Testis (tissue), 3 donors: Measurements from ENCODE around the gene ZACN. TPM values are rescaled to one million over a fixed set of nuclear protein-coding genes. Genes with fewer than 3 reads are reported as not detected.

Experiments used
- DNase-seq: peaks from one replicate; pipeline ENCODE4 v3.0.0-alpha.2; 2019
- H3K27ac ChIP-seq, 2 donors: fragments of 200-600 bp; sonication (generic); one replicate each; pipeline ENCODE4 v1.5.1; 2019
- H3K27me3 ChIP-seq: fragments of 200-600 bp; sonication (generic); one replicate; pipeline ENCODE4 v1.5.1; 2019
- H3K36me3 ChIP-seq: fragments of 200-600 bp; sonication (generic); one replicate; pipeline ENCODE4 v1.5.1; 2017; ENCODE audit warnings: low read depth; ENCODE audit errors: missing control alignments
- H3K4me1 ChIP-seq: fragments of 200-600 bp; sonication (generic); one replicate; pipeline ENCODE4 v1.5.1; 2019
- H3K4me3 ChIP-seq, 2 donors: fragments of 200-600 bp; sonication (generic); one replicate each; pipeline ENCODE4 v1.5.1; 2017 to 2019
- H3K9me3 ChIP-seq: fragments of 200-600 bp; sonication (generic); one replicate; pipeline ENCODE4 v1.5.1; 2017
- POLR2A ChIP-seq: fragments of 450-650 bp; IDR thresholded peaks from one replicate; pipeline ENCODE4 v1.6.1; 2017; ENCODE audit warnings: antibody characterized with exemption, mild to moderate bottlenecking, moderate library complexity
- WGBS, 2 donors: methylation state at CpG; one replicate each; pipeline ENCODE4 v1.1.5; 2018; 5-methylcytosine and 5-hydroxymethylcytosine counted together
- intact Hi-C: fragments of 100-400 bp; cut with DNase I; formaldehyde crosslinking; loops from one replicate; pipeline ENCODE4 v1.15.1; 2023; ENCODE audit warnings: low total_unique reads
- polyA plus RNA-seq: library from polyadenylated mRNA; stranded (reverse); fragments of 350-450 nt; fragmentation: Illumina TruSeq; extraction: RNeasy Lipid Tissue Mini Kit (QIAGEN cat#74804); gene quantifications from one replicate; pipeline ENCODE4 v1.2.3, GENCODE V29; 2014; ENCODE audit warnings: low read depth, low replicate concordance; ENCODE audit not compliant: insufficient read depth
- total RNA-seq, 2 donors: library from RNA; depleted of rRNA; stranded (reverse); fragments of >200 nt; gene quantifications; one replicate each; pipeline ENCODE4 v1.2.3, GENCODE V29; 2016
- TF ChIP-seq, protein P1 (sequence below), 3 experiments: fragments of 450-650 bp in 2 of 3; fragments of 200-600 bp in 1 of 3; sonication (generic) in 1 of 3; IDR thresholded peaks; one replicate each; pipeline ENCODE4 v1.5.1; 2016 to 2019; ENCODE audit warnings: antibody characterized with exemption in 3 of 3, mild to moderate bottlenecking in 2 of 3, moderate library complexity in 1 of 3

The ZACN gene
- total and polyA plus RNA-seq, 3 donors from 2014 or later = 0.13 to 0.31 TPM; not detected in 1

DNA sequence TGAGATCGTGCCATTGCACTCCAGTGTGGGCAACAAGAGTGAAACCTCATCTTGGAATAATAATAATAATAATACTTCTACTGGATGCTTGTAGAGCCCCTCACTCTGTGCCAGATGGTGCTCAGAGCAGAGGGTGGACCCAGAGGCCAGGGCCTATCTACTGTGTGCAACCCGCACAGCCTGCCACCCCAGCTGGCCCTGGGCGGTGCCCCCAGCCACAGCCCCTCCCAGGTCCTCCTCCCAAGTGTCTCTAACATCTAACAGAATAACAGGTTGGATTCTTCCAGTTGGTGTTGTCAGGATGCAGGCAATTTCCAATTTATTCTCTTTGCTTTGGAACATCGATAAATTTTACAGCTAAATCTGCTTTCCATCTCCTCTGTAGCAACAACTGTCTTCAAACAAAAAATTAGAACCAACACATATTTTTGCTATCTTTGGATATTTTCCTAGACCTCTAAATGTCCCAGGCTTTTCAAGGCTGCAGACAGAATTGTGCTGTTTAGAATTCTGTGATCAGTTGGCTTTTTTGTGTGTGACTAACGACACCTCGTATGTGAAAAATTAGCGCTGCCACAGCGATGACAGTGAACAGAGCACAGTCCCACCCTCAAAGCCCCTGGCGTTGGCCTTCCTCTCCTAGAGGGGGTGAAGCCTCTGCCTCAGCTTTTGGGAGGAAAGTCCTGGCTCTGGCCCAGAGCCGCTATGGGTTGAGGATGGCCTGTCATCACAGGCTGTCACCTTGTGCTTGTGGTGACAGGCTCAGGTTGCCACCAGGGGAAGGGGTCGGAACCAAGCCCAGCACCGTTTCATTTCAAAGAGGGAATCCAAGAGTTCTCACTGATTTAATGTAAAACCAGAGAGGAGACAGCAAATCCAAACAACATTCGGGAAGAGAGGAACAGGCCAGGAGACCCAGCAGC lies 44.3 kb upstream of the ZACN start:
- WGBS, 2 donors = 60 to 68% methylated on average over 13 of the region's 13 CpGs
- no peak for DNase-seq
- Histone ChIP-seq H3K27me3 (no peaks in the 10 kb centered on the region), H3K4me3 (no peak overlapping the region), H3K27ac (peak overlapping the region in 1 of 2 donors; percentile 33), H3K4me1 (peaks cover 15% of the 10 kb centered on the region), H3K36me3 (no peaks in the 10 kb centered on the region), H3K9me3 (no peaks in the 10 kb centered on the region)
- TF ChIP-seq POLR2A = no peak
- TF ChIP-seq, protein P1, sequence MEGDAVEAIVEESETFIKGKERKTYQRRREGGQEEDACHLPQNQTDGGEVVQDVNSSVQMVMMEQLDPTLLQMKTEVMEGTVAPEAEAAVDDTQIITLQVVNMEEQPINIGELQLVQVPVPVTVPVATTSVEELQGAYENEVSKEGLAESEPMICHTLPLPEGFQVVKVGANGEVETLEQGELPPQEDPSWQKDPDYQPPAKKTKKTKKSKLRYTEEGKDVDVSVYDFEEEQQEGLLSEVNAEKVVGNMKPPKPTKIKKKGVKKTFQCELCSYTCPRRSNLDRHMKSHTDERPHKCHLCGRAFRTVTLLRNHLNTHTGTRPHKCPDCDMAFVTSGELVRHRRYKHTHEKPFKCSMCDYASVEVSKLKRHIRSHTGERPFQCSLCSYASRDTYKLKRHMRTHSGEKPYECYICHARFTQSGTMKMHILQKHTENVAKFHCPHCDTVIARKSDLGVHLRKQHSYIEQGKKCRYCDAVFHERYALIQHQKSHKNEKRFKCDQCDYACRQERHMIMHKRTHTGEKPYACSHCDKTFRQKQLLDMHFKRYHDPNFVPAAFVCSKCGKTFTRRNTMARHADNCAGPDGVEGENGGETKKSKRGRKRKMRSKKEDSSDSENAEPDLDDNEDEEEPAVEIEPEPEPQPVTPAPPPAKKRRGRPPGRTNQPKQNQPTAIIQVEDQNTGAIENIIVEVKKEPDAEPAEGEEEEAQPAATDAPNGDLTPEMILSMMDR (IDR thresholded peaks at IDR 0.05) = no peak
- intact Hi-C loops = no loop called here

DNA sequence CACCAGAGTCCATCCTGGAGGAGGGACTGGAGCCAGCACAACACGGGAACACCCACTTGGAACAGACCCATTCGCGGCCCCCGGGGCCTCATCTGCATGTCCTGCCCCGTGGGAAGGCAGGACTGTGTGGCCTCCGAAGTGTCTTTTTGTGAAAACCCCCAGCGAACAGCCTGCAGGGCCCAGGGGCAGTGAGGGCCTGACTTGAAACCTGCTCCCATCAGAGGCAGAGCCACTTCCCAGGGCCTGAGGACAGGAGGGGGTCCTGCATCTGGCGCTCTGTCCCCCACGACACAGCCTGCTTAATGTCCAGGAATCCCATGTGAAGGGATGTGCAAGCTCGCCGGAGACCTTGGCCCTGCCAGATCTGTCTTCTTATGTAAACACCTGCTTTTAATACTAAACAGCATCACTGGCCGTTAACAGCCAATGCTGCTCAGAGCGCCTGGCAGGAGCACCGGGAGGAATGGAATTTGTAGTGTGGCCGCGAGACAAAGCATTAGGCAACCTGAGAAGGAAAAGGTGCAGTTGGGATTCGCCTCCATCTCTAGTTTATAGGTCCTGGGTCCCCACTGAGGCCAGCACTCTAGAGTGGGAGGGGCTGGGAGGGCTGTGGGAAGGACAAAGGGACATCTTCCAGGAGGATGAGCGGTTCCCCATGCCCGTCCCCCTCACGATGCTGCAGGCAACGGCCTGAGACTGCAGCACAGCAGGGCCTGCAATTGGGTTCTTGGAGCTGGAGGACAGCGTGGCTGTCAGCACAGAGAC lies 42.3 kb upstream of the ZACN start:
- WGBS, 2 donors = 43 to 60% methylated on average over 16 to 22 of the region's 22 CpGs
- peak; percentile 26 for DNase-seq
- H3K27me3 ChIP-seq = no peaks in the 10 kb centered on the region
- no peaks in the 10 kb centered on the region for H3K9me3 ChIP-seq
- TF ChIP-seq POLR2A = no peak
- TF ChIP-seq, protein P1 (IDR thresholded peaks at IDR 0.05) = no peak
- H3K4me1 ChIP-seq = peaks cover 14% of the 10 kb centered on the region
- no peaks in the 10 kb centered on the region for H3K36me3 ChIP-seq
- peak overlapping the region in 1 of 2 donors; percentile 6 for H3K27ac ChIP-seq
- no peak overlapping the region for H3K4me3 ChIP-seq
- intact Hi-C loops = no loop called here

DNA sequence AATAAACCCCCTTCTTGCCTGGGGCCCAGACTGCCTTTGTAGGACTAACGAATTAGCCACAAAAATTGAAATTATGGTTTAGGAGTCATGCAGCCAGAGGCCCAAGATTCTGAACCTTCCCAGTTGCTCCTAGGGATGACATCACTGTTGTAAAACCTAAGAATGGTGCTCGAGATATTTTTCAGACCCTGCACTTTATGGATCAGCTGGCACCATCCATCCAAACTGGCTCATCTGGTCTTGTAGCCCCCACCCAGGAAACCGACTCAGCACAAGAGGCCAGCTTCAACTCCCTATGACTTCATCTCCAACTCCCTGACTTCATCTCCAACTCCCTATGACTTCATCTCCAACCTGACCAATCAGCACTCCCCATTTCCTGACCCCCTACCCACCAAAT lies 40.9 kb upstream of the ZACN start:
- no peaks in the 10 kb centered on the region for H3K9me3 ChIP-seq
- peaks cover 14% of the 10 kb centered on the region for H3K4me1 ChIP-seq
- DNase-seq = no peak
- H3K4me3 ChIP-seq = no peak overlapping the region
- 85 to 91% methylated on average over 3 of the region's 3 CpGs for WGBS, 2 donors
- no peak overlapping the region for H3K27ac ChIP-seq
- intact Hi-C loops = no loop called here
- H3K27me3 ChIP-seq = no peaks in the 10 kb centered on the region
- TF ChIP-seq POLR2A = no peak
- TF ChIP-seq, protein P1 (IDR thresholded peaks at IDR 0.05) = no peak
- H3K36me3 ChIP-seq = no peaks in the 10 kb centered on the region

- intact Hi-C loops = no loop called here
These were observed 39.9 kb upstream of the ZACN start for GRCh38 chr17:76039121-76039520.

More at GRCh38 chr17:76039121-76039520, 39.9 kb upstream of the ZACN start:
- Histone ChIP-seq H3K4me1 (peaks cover 11% of the 10 kb centered on the region), H3K36me3 (no peaks in the 10 kb centered on the region), H3K27ac (no peak overlapping the region), H3K27me3 (no peaks in the 10 kb centered on the region), H3K9me3 (no peaks in the 10 kb centered on the region), H3K4me3 (no peak overlapping the region)
- DNase-seq = no peak
- WGBS, 2 donors = 73 to 86% methylated on average over 6 of the region's 6 CpGs
- TF ChIP-seq, protein P1 (IDR thresholded peaks at IDR 0.05) = no peak
- no peak for TF ChIP-seq POLR2A
